Measurements from ENCODE around the gene GIMAP7. TPM values are rescaled to one million over a fixed set of nuclear protein-coding genes. Genes with fewer than 3 reads are reported as not detected.

GIMAP7 gene
- total RNA-seq, 4 donors from 2014 or later, result 15.8 to 22.0 (median 19.9) TPM

GRCh38 chr7:150560486-150560885, 45.8 kb downstream of the GIMAP7 start:
- DNase-seq (ENCODE audit: extremely low spot score), result no peak
- H3K27me3 ChIP-seq, result no peaks in the 10 kb centered on the region
- no peak overlapping the region for H3K27ac ChIP-seq (replicated peaks in 1 of 4)
- 55% methylated on average over 1 of the region's 1 CpG for WGBS
- no peak overlapping the region for H3K4me3 ChIP-seq
- no peaks in the 10 kb centered on the region for H3K36me3 ChIP-seq
- TF ChIP-seq POLR2AphosphoS5 (IDR thresholded peaks at IDR 0.05) (no peak), EP300 (IDR thresholded peaks at IDR 0.05) (no peak), CTCF (IDR thresholded peaks at IDR 0.05) (no peak), POLR2A (IDR thresholded peaks at IDR 0.05; ENCODE audit: low read depth) (no peak)
- H3K9me3 ChIP-seq, result peaks cover 0 to 13% (median 2%) of the 10 kb centered on the region in 4 donors
- no peaks in the 10 kb centered on the region for H3K4me1 ChIP-seq
- intact Hi-C loops (cut with DNase I), result no loop called here

GRCh38 chr7:150562919-150563318, 48.2 kb downstream of the GIMAP7 start:
- H3K9me3 ChIP-seq, result peaks cover 0 to 13% (median 2%) of the 10 kb centered on the region in 4 donors
- intact Hi-C loops (cut with DNase I), result no loop called here
- no peaks in the 10 kb centered on the region for H3K4me1 ChIP-seq
- H3K27me3 ChIP-seq, result no peaks in the 10 kb centered on the region
- 58% methylated on average over 2 of the region's 2 CpGs for WGBS
- TF ChIP-seq POLR2A (IDR thresholded peaks at IDR 0.05; ENCODE audit: low read depth) (no peak), EP300 (IDR thresholded peaks at IDR 0.05) (no peak), POLR2AphosphoS5 (IDR thresholded peaks at IDR 0.05) (no peak), CTCF (IDR thresholded peaks at IDR 0.05) (no peak)
- DNase-seq (ENCODE audit: extremely low spot score), result no peak
- no peaks in the 10 kb centered on the region for H3K36me3 ChIP-seq
- no peak overlapping the region for H3K4me3 ChIP-seq
- H3K27ac ChIP-seq (replicated peaks in 1 of 4), result no peak overlapping the region

GRCh38 chr7:150564006-150564405, 49.3 kb downstream of the GIMAP7 start:
- Histone ChIP-seq H3K36me3 (no peaks in the 10 kb centered on the region), H3K4me1 (no peaks in the 10 kb centered on the region), H3K4me3 (no peak overlapping the region), H3K27me3 (no peaks in the 10 kb centered on the region), H3K9me3 (peaks cover 0 to 13% (median 2%) of the 10 kb centered on the region in 4 donors), H3K27ac (replicated peaks in 1 of 4) (no peak overlapping the region)
- WGBS, result 51% methylated on average over 5 of the region's 5 CpGs
- no peak for DNase-seq (ENCODE audit: extremely low spot score)
- no peak for TF ChIP-seq POLR2A (IDR thresholded peaks at IDR 0.05; ENCODE audit: low read depth)
- no peak for TF ChIP-seq EP300 (IDR thresholded peaks at IDR 0.05)
- no peak for TF ChIP-seq CTCF (IDR thresholded peaks at IDR 0.05)
- no peak for TF ChIP-seq POLR2AphosphoS5 (IDR thresholded peaks at IDR 0.05)
- intact Hi-C loops (cut with DNase I), result no loop called here

DNA sequence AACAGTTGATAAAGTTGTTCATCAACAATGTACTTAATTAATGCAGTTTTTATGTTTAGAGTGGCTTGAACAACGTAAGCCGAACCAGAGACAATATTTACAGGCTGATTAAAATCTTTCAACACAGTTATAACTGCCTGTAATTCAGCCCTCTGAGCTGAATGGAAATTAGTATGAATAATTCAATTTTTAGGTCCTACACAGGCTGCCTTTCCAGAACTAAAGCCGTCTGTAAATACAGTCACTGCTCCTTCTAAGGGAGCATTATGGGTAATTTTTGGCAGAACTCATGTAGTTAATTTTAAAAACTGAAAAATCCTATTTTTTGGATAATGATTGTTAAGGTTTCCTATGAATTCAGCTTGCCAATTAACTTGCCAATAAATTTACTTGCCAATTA, 49.9 kb downstream of the GIMAP7 start:
- H3K4me1 ChIP-seq, result no peaks in the 10 kb centered on the region
- H3K4me3 ChIP-seq, result no peak overlapping the region
- DNase-seq (ENCODE audit: extremely low spot score), result no peak
- 64% methylated on average over 3 of the region's 3 CpGs for WGBS
- intact Hi-C loops (cut with DNase I), result no loop called here
- no peaks in the 10 kb centered on the region for H3K36me3 ChIP-seq
- no peaks in the 10 kb centered on the region for H3K27me3 ChIP-seq
- TF ChIP-seq CTCF (IDR thresholded peaks at IDR 0.05), result no peak
- no peak for TF ChIP-seq EP300 (IDR thresholded peaks at IDR 0.05)
- no peak for TF ChIP-seq POLR2AphosphoS5 (IDR thresholded peaks at IDR 0.05)
- TF ChIP-seq POLR2A (IDR thresholded peaks at IDR 0.05; ENCODE audit: low read depth), result no peak
- no peak overlapping the region for H3K27ac ChIP-seq (replicated peaks in 1 of 4)
- H3K9me3 ChIP-seq, result peaks cover 0 to 13% (median 2%) of the 10 kb centered on the region in 4 donors

- DNase-seq (ENCODE audit: extremely low spot score), result no peak
- Histone ChIP-seq H3K4me1 (no peaks in the 10 kb centered on the region), H3K4me3 (no peak overlapping the region), H3K36me3 (peaks cover 0 to 6% (median 0%) of the 10 kb centered on the region in 4 donors), H3K9me3 (peaks cover 0 to 8% (median under 1%) of the 10 kb centered on the region in 4 donors), H3K27me3 (no peaks in the 10 kb centered on the region), H3K27ac (replicated peaks in 1 of 4) (no peak overlapping the region)
- WGBS, result 88% methylated on average over 7 of the region's 7 CpGs
- no peak for TF ChIP-seq POLR2A (IDR thresholded peaks at IDR 0.05; ENCODE audit: low read depth)
- TF ChIP-seq CTCF (IDR thresholded peaks at IDR 0.05), result no peak
- TF ChIP-seq POLR2AphosphoS5 (IDR thresholded peaks at IDR 0.05), result no peak
- intact Hi-C loops (cut with DNase I), result no loop called here
Measured at GRCh38 chr7:150565239-150565638, 50.6 kb downstream of the GIMAP7 start.
